Transverse colon (tissue), 4 donors: ENCODE measurements around the gene FER. TPM values are rescaled to one million over a fixed set of nuclear protein-coding genes. Genes with fewer than 3 reads are reported as not detected.

Experiments
- DNase-seq: peaks from one replicate; pipeline ENCODE4 v3.0.0-alpha.2; 2019
- H3K27ac ChIP-seq, 4 donors: fragments of 200-600 bp; sonication (generic); 2 replicates each; pipeline ENCODE4 v1.5.1; 2016 to 2018; ENCODE audit warnings: inconsistent platforms in 4 of 4
- H3K27me3 ChIP-seq: fragments of 200-600 bp; sonication (generic); 2 replicates; pipeline ENCODE4 v1.5.1; 2017; ENCODE audit warnings: inconsistent platforms
- H3K36me3 ChIP-seq, 4 donors: fragments of 200-600 bp; sonication (generic); 2 replicates each; pipeline ENCODE4 v1.5.1; 2017 to 2019; ENCODE audit warnings: inconsistent platforms in 4 of 4
- H3K4me1 ChIP-seq, 4 donors: fragments of 200-600 bp; sonication (generic); 2 replicates each; pipeline ENCODE4 v1.5.1; 2017 to 2020; ENCODE audit warnings: inconsistent platforms in 4 of 4
- H3K4me3 ChIP-seq, 4 donors: fragments of 200-600 bp; sonication (generic); 1 replicate in 1 of 4; 2 replicates in 3 of 4; pipeline versions ENCODE4 v1.5.1 to v1.6.1; 2017 to 2019; ENCODE audit warnings: inconsistent platforms in 4 of 4
- H3K9me3 ChIP-seq, 2 donors: fragments of 200-600 bp; sonication (generic); 2 replicates each; pipeline ENCODE4 v1.5.1; 2017 to 2019; ENCODE audit warnings: inconsistent platforms in 2 of 2
- EP300 ChIP-seq: sonication (generic); formaldehyde crosslinking; IDR thresholded peaks from one replicate; pipeline ENCODE4 v1.6.1; 2017; ENCODE audit warnings: antibody characterized with exemption, low read depth
- POLR2A ChIP-seq: fragments of 450-650 bp; IDR thresholded peaks from one replicate; pipeline ENCODE4 v1.6.1; 2016; ENCODE audit warnings: antibody characterized with exemption, mild to moderate bottlenecking, moderate library complexity
- POLR2AphosphoS5 ChIP-seq, 3 donors: sonication (generic); formaldehyde crosslinking; IDR thresholded peaks; one replicate each; pipeline ENCODE4 v1.6.1; 2016; ENCODE audit warnings: antibody characterized with exemption in 3 of 3
- WGBS, 2 donors: methylation state at CpG; one replicate each; pipeline ENCODE4 v1.1.5; 2018; ENCODE audit warnings: low coverage in 1 of 2; 5-methylcytosine and 5-hydroxymethylcytosine counted together
- in situ Hi-C, 4 donors: fragments of 200-750 bp; cut with MboI; loops; one replicate each; pipeline versions ENCODE4 v1.15.0 to v1.15.1; 2017; ENCODE audit warnings: low sequenced_read_pairs in 3 of 4, low pct_ligation_motif_present in 1 of 4, low pct_unique_long_range_greater_than_20kb in 1 of 4
- intact Hi-C: fragments of 100-400 bp; cut with DNase I; formaldehyde crosslinking; loops from one replicate; pipeline ENCODE4 v1.15.1; 2023; ENCODE audit warnings: low total_unique reads
- total RNA-seq, 4 donors: library from RNA; depleted of rRNA; stranded (reverse); fragments of >200 nt; gene quantifications; one replicate each; pipeline ENCODE4 v1.1.0, GENCODE V29; 2016
- TF ChIP-seq, protein P1 (sequence below), 5 experiments: fragments of 200-600 bp in 3 of 5; fragments of 450-650 bp in 2 of 5; sonication (generic) in 3 of 5; IDR thresholded peaks; 1 replicate in 2 of 5; 2 replicates in 3 of 5; pipeline ENCODE4 v1.5.1; 2016 to 2017; ENCODE audit warnings: antibody characterized with exemption in 5 of 5, inconsistent platforms in 3 of 5, mild to moderate bottlenecking in 2 of 5, moderate library complexity in 1 of 5

Gene FER
- total RNA-seq, 4 donors from 2014 or later = 7.5 to 25.5 (median 13.1) TPM

DNA sequence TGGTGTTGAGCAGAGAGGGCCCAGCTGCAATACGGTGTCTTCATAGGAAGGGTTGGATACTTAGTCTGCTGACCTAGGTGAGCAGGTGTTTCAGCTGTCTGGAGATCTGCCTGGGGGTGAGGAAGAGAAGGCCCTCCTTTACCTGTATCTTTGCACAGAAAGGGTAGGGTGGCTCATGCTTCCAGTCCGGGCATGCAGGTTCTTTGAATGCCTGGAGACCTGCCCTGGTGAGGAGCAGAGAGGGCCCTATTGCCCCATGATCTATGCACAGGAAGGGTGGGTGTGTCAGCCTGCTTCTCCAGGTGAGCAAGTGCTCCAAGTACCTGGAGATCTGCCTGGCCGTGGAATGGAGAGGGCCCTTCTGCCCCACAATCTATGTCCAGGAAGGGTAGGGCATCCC is 63.0 kb downstream of the FER start:
- WGBS, 2 donors = 100% methylated on average over 3 of the region's 3 CpGs; no CpG with 5 or more reads in 1 of the 2 donors
- H3K36me3 ChIP-seq = no peaks in the 10 kb centered on the region
- no peak for TF ChIP-seq POLR2AphosphoS5 (IDR thresholded peaks at IDR 0.05)
- TF ChIP-seq, protein P1, sequence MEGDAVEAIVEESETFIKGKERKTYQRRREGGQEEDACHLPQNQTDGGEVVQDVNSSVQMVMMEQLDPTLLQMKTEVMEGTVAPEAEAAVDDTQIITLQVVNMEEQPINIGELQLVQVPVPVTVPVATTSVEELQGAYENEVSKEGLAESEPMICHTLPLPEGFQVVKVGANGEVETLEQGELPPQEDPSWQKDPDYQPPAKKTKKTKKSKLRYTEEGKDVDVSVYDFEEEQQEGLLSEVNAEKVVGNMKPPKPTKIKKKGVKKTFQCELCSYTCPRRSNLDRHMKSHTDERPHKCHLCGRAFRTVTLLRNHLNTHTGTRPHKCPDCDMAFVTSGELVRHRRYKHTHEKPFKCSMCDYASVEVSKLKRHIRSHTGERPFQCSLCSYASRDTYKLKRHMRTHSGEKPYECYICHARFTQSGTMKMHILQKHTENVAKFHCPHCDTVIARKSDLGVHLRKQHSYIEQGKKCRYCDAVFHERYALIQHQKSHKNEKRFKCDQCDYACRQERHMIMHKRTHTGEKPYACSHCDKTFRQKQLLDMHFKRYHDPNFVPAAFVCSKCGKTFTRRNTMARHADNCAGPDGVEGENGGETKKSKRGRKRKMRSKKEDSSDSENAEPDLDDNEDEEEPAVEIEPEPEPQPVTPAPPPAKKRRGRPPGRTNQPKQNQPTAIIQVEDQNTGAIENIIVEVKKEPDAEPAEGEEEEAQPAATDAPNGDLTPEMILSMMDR (IDR thresholded peaks at IDR 0.05) = no peak
- no peak for TF ChIP-seq POLR2A
- TF ChIP-seq EP300 = no peak
- peaks cover 0 to 6% (median 1%) of the 10 kb centered on the region in 4 donors for H3K4me1 ChIP-seq
- no peaks in the 10 kb centered on the region for H3K27me3 ChIP-seq
- intact Hi-C loops = no loop called here
- H3K27ac ChIP-seq = no peak overlapping the region
- in situ Hi-C loops = no loop called here
- H3K9me3 ChIP-seq = peaks cover 0 to 8% of the 10 kb centered on the region in 2 donors
- DNase-seq = no peak
- H3K4me3 ChIP-seq = no peak overlapping the region

DNA sequence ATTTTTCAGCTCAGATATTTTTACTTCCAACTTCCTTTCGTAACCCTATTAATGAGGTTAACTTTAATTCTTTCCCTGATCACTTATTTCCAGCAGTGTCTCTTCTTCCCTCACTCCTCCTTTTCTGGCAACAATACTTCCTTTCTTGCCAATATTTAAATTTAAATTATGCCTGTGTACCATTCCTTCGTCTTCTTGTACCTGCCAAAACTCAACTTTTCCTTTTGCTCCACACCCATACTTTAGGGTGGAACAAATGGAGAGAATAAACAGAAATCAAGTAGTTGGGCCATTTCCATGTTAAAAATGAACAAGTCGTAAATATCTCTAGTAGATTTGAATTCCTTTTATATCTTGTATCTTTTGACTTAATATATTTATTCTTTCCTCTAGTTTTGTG is 66.0 kb downstream of the FER start:
- intact Hi-C loops = no loop called here
- peaks cover 0 to 6% of the 10 kb centered on the region in 2 donors for H3K9me3 ChIP-seq
- no peak for TF ChIP-seq POLR2AphosphoS5 (IDR thresholded peaks at IDR 0.05)
- TF ChIP-seq EP300 = no peak
- TF ChIP-seq POLR2A = no peak
- TF ChIP-seq, protein P1 (IDR thresholded peaks at IDR 0.05) = no peak
- H3K4me3 ChIP-seq = no peak overlapping the region
- peaks cover 0 to 9% (median 1%) of the 10 kb centered on the region in 4 donors for H3K4me1 ChIP-seq
- in situ Hi-C loops = no loop called here
- H3K27me3 ChIP-seq = no peaks in the 10 kb centered on the region
- H3K36me3 ChIP-seq = no peaks in the 10 kb centered on the region
- peak overlapping the region in 1 of 4 donors; percentile 4 for H3K27ac ChIP-seq
- DNase-seq = no peak
- WGBS, 2 donors = 68 to 69% methylated on average over 3 of the region's 3 CpGs

DNA sequence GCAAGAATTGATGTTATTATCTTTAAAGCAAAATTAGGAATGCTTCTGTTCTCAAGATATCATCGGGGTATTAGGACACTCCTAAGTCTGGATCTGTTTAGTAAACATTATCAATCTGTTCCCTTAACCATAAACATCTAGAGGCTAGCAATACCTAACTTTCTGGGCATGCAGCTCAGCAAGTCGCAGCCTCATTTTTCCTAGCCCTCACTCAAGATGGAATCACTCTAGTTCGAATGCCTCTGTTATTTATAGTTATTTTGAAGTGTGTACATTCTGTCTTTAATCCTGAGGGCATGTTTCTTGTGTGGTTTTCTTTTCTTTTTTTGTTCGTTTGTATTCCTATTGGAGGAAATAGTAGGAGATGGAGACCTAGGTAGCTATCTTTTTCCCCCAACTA is 66.9 kb downstream of the FER start:
- Histone ChIP-seq H3K36me3 (no peaks in the 10 kb centered on the region), H3K4me3 (no peak overlapping the region), H3K9me3 (peaks cover 0 to 6% of the 10 kb centered on the region in 2 donors), H3K4me1 (peaks cover 0 to 9% (median 1%) of the 10 kb centered on the region in 4 donors), H3K27me3 (no peaks in the 10 kb centered on the region), H3K27ac (peak overlapping the region in 2 of 4 donors; percentile 2 to 4)
- TF ChIP-seq EP300 = no peak
- 61 to 71% methylated on average over 4 of the region's 4 CpGs for WGBS, 2 donors
- no peak for DNase-seq
- intact Hi-C loops (no loop called here), in situ Hi-C loops (no loop called here)

DNA sequence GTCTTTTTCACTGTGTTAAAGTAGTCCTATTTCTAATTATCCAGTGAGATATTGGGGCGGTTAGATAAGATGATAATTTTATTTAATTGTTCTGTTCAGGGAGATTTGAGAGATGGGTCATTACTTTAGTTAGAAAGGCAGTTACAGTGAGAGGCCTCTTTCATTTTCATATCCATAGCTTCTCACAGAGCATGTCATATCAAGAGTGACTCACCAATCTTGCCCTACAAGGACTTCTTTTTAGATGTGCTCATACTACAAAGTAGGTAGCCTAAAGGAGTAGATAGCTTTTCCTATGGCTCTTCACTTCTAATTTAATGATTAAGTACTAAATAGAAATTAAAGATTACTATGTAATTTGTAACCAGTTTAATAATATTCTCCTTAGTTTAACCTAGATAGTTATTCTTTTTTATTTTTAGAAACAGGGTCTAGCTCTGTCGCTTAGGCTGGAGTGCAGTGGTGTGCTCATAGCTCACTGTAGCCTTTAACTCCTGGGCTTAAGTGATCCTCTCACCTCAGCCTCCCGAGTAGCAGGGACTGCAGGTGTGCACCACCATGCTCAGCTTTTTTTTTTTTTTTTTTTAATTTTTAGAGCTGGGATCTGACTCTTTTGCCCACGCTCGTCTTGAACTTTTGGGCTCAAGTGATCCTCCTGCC is 71.0 kb downstream of the FER start:
- WGBS, 2 donors = 87 to 97% methylated on average over 3 to 5 of the region's 5 CpGs
- peaks cover 0 to 9% (median 1%) of the 10 kb centered on the region in 4 donors for H3K4me1 ChIP-seq
- in situ Hi-C loops = no loop called here
- no peak for DNase-seq
- H3K27ac ChIP-seq = no peak overlapping the region
- intact Hi-C loops = no loop called here
- TF ChIP-seq POLR2AphosphoS5 (IDR thresholded peaks at IDR 0.05) (no peak), POLR2A (no peak), EP300 (no peak)
- TF ChIP-seq, protein P1 (IDR thresholded peaks at IDR 0.05) = no peak
- no peaks in the 10 kb centered on the region for H3K9me3 ChIP-seq
- no peaks in the 10 kb centered on the region for H3K27me3 ChIP-seq
- no peaks in the 10 kb centered on the region for H3K36me3 ChIP-seq
- H3K4me3 ChIP-seq = no peak overlapping the region
